NCI-H2227 (cell line): ENCODE measurements around the gene PRKAG2.
"Not testable (repeated sequence)": the region's sequence is repeated elsewhere in the genome, so short reads cannot be mapped to it uniquely, and the experiment has no call there.

ENCODE experiments used
- DNase-seq: peaks from one replicate; lab custom pipeline; 2025; ENCODE audit not compliant: unreplicated experiment; lab: John Stamatoyannopoulos, UW

Gene PRKAG2

GRCh38 chr7:151536178-151536577 lies 340.7 kb downstream of the PRKAG2 start:
- DNase-seq, result not testable (repeated sequence)

- no peak for DNase-seq
Measured at GRCh38 chr7:151529842-151530241, 347.1 kb downstream of the PRKAG2 start.

- no peak for DNase-seq
Measured at GRCh38 chr7:151524845-151525244, 352.1 kb downstream of the PRKAG2 start.

GRCh38 chr7:151524331-151524730 lies 352.6 kb downstream of the PRKAG2 start:
- DNase-seq, result no peak

GRCh38 chr7:151520419-151521261 lies 356.3 kb downstream of the PRKAG2 start:
- DNase-seq, result peak; percentile 82

- peak; percentile 100 for DNase-seq
Measured at GRCh38 chr7:151519765-151520418, 357.0 kb downstream of the PRKAG2 start, which contains the start of gene RHEB. RHEB (minus strand) TSS chr7:151519895; CDS start chr7:151519511, 384 bp downstream.

GRCh38 chr7:151518947-151519764 lies 357.8 kb downstream of the PRKAG2 start:
- DNase-seq, result peak; percentile 54

- peak; percentile 52 for DNase-seq
Measured at GRCh38 chr7:151518105-151518946, 358.6 kb downstream of the PRKAG2 start.

GRCh38 chr7:151517601-151518104 lies 359.3 kb downstream of the PRKAG2 start:
- no peak for DNase-seq

GRCh38 chr7:151515276-151515565 lies 361.7 kb downstream of the PRKAG2 start:
- DNase-seq, result no peak

GRCh38 chr7:151514461-151515275 lies 362.2 kb downstream of the PRKAG2 start:
- DNase-seq, result no peak

- DNase-seq, result no peak
Measured at GRCh38 chr7:151513133-151513532, 363.8 kb downstream of the PRKAG2 start.

GRCh38 chr7:151512353-151512752 lies 364.6 kb downstream of the PRKAG2 start:
- DNase-seq, result no peak

- DNase-seq, result no peak
Measured at GRCh38 chr7:151511946-151512345, 365.0 kb downstream of the PRKAG2 start.

GRCh38 chr7:151511270-151511669 lies 365.6 kb downstream of the PRKAG2 start:
- DNase-seq, result no peak

- no peak for DNase-seq
Measured at GRCh38 chr7:151509670-151510333, 367.1 kb downstream of the PRKAG2 start.

- DNase-seq, result no peak
Measured at GRCh38 chr7:151508991-151509390, 367.9 kb downstream of the PRKAG2 start.

GRCh38 chr7:151507806-151508205 lies 369.1 kb downstream of the PRKAG2 start:
- DNase-seq, result no peak

GRCh38 chr7:151506901-151507382 lies 370.0 kb downstream of the PRKAG2 start:
- peak; percentile 26 for DNase-seq
